ENCODE data around the gene TRDMT1.

DNA sequence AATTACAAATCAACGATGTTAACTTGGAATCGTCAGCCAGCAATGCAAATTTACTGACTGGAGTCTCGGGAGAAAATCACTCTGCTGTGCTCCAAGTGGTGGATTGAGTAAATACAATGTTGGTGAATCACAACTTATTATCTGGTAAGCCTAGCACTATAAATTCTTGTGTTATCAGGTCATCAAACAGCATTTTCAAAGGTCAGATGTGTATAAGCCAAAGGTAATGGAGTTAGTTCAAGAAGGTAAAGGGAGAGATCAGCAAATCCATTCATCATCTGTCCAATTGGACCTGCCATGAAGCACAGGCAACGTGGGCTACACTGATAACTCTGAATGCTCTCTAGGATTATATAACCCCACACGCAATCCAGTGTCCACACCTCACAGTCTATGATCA, 85.8 kb downstream of the TRDMT1 start:
- TF ChIP-seq, protein P1, sequence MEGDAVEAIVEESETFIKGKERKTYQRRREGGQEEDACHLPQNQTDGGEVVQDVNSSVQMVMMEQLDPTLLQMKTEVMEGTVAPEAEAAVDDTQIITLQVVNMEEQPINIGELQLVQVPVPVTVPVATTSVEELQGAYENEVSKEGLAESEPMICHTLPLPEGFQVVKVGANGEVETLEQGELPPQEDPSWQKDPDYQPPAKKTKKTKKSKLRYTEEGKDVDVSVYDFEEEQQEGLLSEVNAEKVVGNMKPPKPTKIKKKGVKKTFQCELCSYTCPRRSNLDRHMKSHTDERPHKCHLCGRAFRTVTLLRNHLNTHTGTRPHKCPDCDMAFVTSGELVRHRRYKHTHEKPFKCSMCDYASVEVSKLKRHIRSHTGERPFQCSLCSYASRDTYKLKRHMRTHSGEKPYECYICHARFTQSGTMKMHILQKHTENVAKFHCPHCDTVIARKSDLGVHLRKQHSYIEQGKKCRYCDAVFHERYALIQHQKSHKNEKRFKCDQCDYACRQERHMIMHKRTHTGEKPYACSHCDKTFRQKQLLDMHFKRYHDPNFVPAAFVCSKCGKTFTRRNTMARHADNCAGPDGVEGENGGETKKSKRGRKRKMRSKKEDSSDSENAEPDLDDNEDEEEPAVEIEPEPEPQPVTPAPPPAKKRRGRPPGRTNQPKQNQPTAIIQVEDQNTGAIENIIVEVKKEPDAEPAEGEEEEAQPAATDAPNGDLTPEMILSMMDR (IDR thresholded peaks at IDR 0.05) = no peak
- TF ChIP-seq EZH2phosphoT487 (IDR thresholded peaks at IDR 0.05) = no peak
- TF ChIP-seq EZH2 (IDR thresholded peaks at IDR 0.05) = no peak

Data from neural progenitor cell (in vitro differentiated cells).